Transverse colon (tissue), 4 donors: ENCODE data around the gene RGS7BP. TPM values are rescaled to one million over a fixed set of nuclear protein-coding genes. Genes with fewer than 3 reads are reported as not detected.

Source experiments
- DNase-seq: peaks from one replicate; pipeline ENCODE4 v3.0.0-alpha.2; 2019
- H3K27ac ChIP-seq, 4 donors: fragments of 200-600 bp; sonication (generic); 2 replicates each; pipeline ENCODE4 v1.5.1; 2016 to 2018; ENCODE audit warnings: inconsistent platforms in 4 of 4
- H3K27me3 ChIP-seq: fragments of 200-600 bp; sonication (generic); 2 replicates; pipeline ENCODE4 v1.5.1; 2017; ENCODE audit warnings: inconsistent platforms
- H3K36me3 ChIP-seq, 4 donors: fragments of 200-600 bp; sonication (generic); 2 replicates each; pipeline ENCODE4 v1.5.1; 2017 to 2019; ENCODE audit warnings: inconsistent platforms in 4 of 4
- H3K4me1 ChIP-seq, 4 donors: fragments of 200-600 bp; sonication (generic); 2 replicates each; pipeline ENCODE4 v1.5.1; 2017 to 2020; ENCODE audit warnings: inconsistent platforms in 4 of 4
- H3K4me3 ChIP-seq, 4 donors: fragments of 200-600 bp; sonication (generic); 1 replicate in 1 of 4; 2 replicates in 3 of 4; pipeline versions ENCODE4 v1.5.1 to v1.6.1; 2017 to 2019; ENCODE audit warnings: inconsistent platforms in 4 of 4
- H3K9me3 ChIP-seq, 2 donors: fragments of 200-600 bp; sonication (generic); 2 replicates each; pipeline ENCODE4 v1.5.1; 2017 to 2019; ENCODE audit warnings: inconsistent platforms in 2 of 2
- CTCF ChIP-seq, 5 experiments: fragments of 200-600 bp in 3 of 5; fragments of 450-650 bp in 2 of 5; sonication (generic) in 3 of 5; IDR thresholded peaks; 1 replicate in 2 of 5; 2 replicates in 3 of 5; pipeline ENCODE4 v1.5.1; 2016 to 2017; ENCODE audit warnings: antibody characterized with exemption in 5 of 5, inconsistent platforms in 3 of 5, mild to moderate bottlenecking in 2 of 5, moderate library complexity in 1 of 5
- EP300 ChIP-seq: sonication (generic); formaldehyde crosslinking; IDR thresholded peaks from one replicate; pipeline ENCODE4 v1.6.1; 2017; ENCODE audit warnings: antibody characterized with exemption, low read depth
- POLR2A ChIP-seq: fragments of 450-650 bp; IDR thresholded peaks from one replicate; pipeline ENCODE4 v1.6.1; 2016; ENCODE audit warnings: antibody characterized with exemption, mild to moderate bottlenecking, moderate library complexity
- POLR2AphosphoS5 ChIP-seq, 3 donors: sonication (generic); formaldehyde crosslinking; IDR thresholded peaks; one replicate each; pipeline ENCODE4 v1.6.1; 2016; ENCODE audit warnings: antibody characterized with exemption in 3 of 3
- WGBS, 2 donors: methylation state at CpG; one replicate each; pipeline ENCODE4 v1.1.5; 2018; ENCODE audit warnings: low coverage in 1 of 2; 5-methylcytosine and 5-hydroxymethylcytosine counted together
- in situ Hi-C, 4 donors: fragments of 200-750 bp; cut with MboI; loops; one replicate each; pipeline versions ENCODE4 v1.15.0 to v1.15.1; 2017; ENCODE audit warnings: low sequenced_read_pairs in 3 of 4, low pct_ligation_motif_present in 1 of 4, low pct_unique_long_range_greater_than_20kb in 1 of 4
- intact Hi-C: fragments of 100-400 bp; cut with DNase I; formaldehyde crosslinking; loops from one replicate; pipeline ENCODE4 v1.15.1; 2023; ENCODE audit warnings: low total_unique reads
- total RNA-seq, 4 donors: library from RNA; depleted of rRNA; stranded (reverse); fragments of >200 nt; gene quantifications; one replicate each; pipeline ENCODE4 v1.1.0, GENCODE V29; 2016

Gene RGS7BP
- total RNA-seq, 4 donors from 2014 or later, result 0.40 to 1.9 (median 0.41) TPM; not detected in 1

- no peak overlapping the region for H3K4me3 ChIP-seq
Measured at GRCh38 chr5:64644831-64645230, 139.0 kb downstream of the RGS7BP start.

GRCh38 chr5:64646169-64646568 is 140.4 kb downstream of the RGS7BP start:
- Histone ChIP-seq H3K4me3 (no peak overlapping the region), H3K4me1 (no peaks in the 10 kb centered on the region), H3K27me3 (no peaks in the 10 kb centered on the region), H3K27ac (no peak overlapping the region), H3K9me3 (no peaks in the 10 kb centered on the region), H3K36me3 (no peaks in the 10 kb centered on the region)
- intact Hi-C loops, result no loop called here
- TF ChIP-seq POLR2A, result no peak
- TF ChIP-seq POLR2AphosphoS5 (IDR thresholded peaks at IDR 0.05), result no peak
- TF ChIP-seq CTCF (IDR thresholded peaks at IDR 0.05), result no peak
- no peak for TF ChIP-seq EP300
- DNase-seq, result no peak
- in situ Hi-C loops, result loop anchor here in 3 of 4 donors (25.0 kb wide), 1 partner anchor 841 kb away; the partner anchor contains the start of gene ADAMTS6 (in 3 of the 3)
- WGBS, 2 donors, result 75% methylated on average over 3 of the region's 3 CpGs; no CpG with 5 or more reads in 1 of the 2 donors

More at GRCh38 chr5:64644831-64645230, 139.0 kb downstream of the RGS7BP start:
- intact Hi-C loops (no loop called here), in situ Hi-C loops (loop anchor here in 3 of 4 donors (25.0 kb wide), 1 partner anchor 842 kb away; the partner anchor contains the start of gene ADAMTS6 (in 3 of the 3))
- Histone ChIP-seq H3K27ac (no peak overlapping the region), H3K9me3 (no peaks in the 10 kb centered on the region), H3K36me3 (no peaks in the 10 kb centered on the region), H3K4me1 (no peaks in the 10 kb centered on the region), H3K27me3 (no peaks in the 10 kb centered on the region)
- TF ChIP-seq CTCF (IDR thresholded peaks at IDR 0.05), result no peak
- TF ChIP-seq POLR2A, result no peak
- no peak for TF ChIP-seq POLR2AphosphoS5 (IDR thresholded peaks at IDR 0.05)
- no peak for TF ChIP-seq EP300
- DNase-seq, result no peak

- WGBS, 2 donors, result 74% methylated on average over 2 of the region's 2 CpGs; no CpG with 5 or more reads in 1 of the 2 donors
Measured at GRCh38 chr5:64649512-64649911, 143.7 kb downstream of the RGS7BP start.

GRCh38 chr5:64653766-64654560 is 148.1 kb downstream of the RGS7BP start:
- no peaks in the 10 kb centered on the region for H3K27me3 ChIP-seq
- no peaks in the 10 kb centered on the region for H3K36me3 ChIP-seq
- no peak overlapping the region for H3K4me3 ChIP-seq
- no peaks in the 10 kb centered on the region for H3K4me1 ChIP-seq
- TF ChIP-seq POLR2AphosphoS5 (IDR thresholded peaks at IDR 0.05) (no peak), EP300 (no peak), POLR2A (no peak), CTCF (IDR thresholded peaks at IDR 0.05) (no peak)
- no peak for DNase-seq
- 57 to 70% methylated on average over 2 to 3 of the region's 3 CpGs for WGBS, 2 donors
- intact Hi-C loops, result no loop called here
- no peak overlapping the region for H3K27ac ChIP-seq
- H3K9me3 ChIP-seq, result peaks cover 0 to 6% of the 10 kb centered on the region in 2 donors
- in situ Hi-C loops, result no loop called here

More at GRCh38 chr5:64649512-64649911, 143.7 kb downstream of the RGS7BP start:
- Histone ChIP-seq H3K4me3 (no peak overlapping the region), H3K27me3 (no peaks in the 10 kb centered on the region), H3K36me3 (no peaks in the 10 kb centered on the region), H3K27ac (no peak overlapping the region), H3K4me1 (no peaks in the 10 kb centered on the region), H3K9me3 (no peaks in the 10 kb centered on the region)
- TF ChIP-seq POLR2AphosphoS5 (IDR thresholded peaks at IDR 0.05), result no peak
- in situ Hi-C loops (loop anchor here in 3 of 4 donors (25.0 kb wide), 1 partner anchor 838 kb away; the partner anchor contains the start of gene ADAMTS6 (in 3 of the 3)), intact Hi-C loops (no loop called here)
- DNase-seq, result no peak
